ENCODE results near the gene NECAB3. TPM values are rescaled to one million over a fixed set of nuclear protein-coding genes. Genes with fewer than 3 reads are reported as not detected.
A peak's percentile ranks its signal among the peaks of the same experiment; 100 is the strongest.

Gene NECAB3
- total RNA-seq, 1 donor from 2014 or later, result 29.2 TPM

DNA sequence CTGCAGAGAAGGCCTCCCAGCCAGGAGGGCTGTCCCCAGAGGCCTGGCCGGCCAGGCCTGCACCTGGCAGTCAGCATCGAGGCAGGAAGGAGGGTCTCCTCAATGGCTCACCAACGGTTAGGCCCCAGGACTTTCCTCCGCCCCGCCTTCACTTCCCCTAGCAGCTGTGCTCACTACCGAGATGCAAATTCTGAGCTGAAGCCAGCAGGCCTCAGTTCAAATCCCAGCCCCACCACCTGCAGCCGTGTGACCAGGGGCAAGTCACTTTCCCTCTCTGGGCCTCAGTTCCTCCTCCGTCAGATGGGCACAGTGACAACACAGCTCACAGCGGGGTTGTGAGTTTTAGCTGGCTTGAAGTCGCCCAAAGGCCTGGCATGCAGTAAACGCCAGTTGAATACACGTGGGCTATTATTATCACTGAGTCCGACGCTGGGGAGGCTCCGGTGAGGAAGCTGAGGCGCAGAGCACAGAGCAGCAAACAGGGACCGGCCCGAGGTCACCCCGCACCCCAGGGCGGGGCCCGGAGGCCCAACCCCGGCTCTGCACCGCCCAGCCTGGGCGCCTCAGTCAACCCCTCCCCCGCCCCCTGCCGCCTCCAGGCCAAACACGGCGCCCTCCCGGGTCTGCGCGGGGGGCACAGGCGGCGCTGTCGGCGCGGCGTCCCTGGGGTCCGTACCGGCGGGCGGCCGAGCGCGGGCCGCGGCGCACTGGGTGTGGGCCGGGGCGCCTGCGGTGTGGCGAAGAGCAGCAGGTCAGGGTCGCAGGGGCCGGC is 11.3 kb upstream of the NECAB3 start:
- no peak for DNase-seq (ENCODE audit: extremely low spot score in 2 of 2)
- Histone ChIP-seq H3K4me1 (peaks cover 19% of the 10 kb centered on the region), H3K9me3 (no peaks in the 10 kb centered on the region), H3K4me3 (peak overlapping the region; percentile 35 to 59), H3K27me3 (no peaks in the 10 kb centered on the region), H3K27ac (peak overlapping the region; percentile 23), H3K36me3 (no peaks in the 10 kb centered on the region)
- intact Hi-C loops (cut with DNase I), result no loop called here
- TF ChIP-seq, protein P1, sequence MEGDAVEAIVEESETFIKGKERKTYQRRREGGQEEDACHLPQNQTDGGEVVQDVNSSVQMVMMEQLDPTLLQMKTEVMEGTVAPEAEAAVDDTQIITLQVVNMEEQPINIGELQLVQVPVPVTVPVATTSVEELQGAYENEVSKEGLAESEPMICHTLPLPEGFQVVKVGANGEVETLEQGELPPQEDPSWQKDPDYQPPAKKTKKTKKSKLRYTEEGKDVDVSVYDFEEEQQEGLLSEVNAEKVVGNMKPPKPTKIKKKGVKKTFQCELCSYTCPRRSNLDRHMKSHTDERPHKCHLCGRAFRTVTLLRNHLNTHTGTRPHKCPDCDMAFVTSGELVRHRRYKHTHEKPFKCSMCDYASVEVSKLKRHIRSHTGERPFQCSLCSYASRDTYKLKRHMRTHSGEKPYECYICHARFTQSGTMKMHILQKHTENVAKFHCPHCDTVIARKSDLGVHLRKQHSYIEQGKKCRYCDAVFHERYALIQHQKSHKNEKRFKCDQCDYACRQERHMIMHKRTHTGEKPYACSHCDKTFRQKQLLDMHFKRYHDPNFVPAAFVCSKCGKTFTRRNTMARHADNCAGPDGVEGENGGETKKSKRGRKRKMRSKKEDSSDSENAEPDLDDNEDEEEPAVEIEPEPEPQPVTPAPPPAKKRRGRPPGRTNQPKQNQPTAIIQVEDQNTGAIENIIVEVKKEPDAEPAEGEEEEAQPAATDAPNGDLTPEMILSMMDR (IDR thresholded peaks at IDR 0.05), result no peak
- no peak for TF ChIP-seq POLR2A (IDR thresholded peaks at IDR 0.05)
- TF ChIP-seq POLR2AphosphoS5 (IDR thresholded peaks at IDR 0.05; ENCODE audit: insufficient read depth in 1 of 2, low read depth in 1 of 2), result no peak

DNA sequence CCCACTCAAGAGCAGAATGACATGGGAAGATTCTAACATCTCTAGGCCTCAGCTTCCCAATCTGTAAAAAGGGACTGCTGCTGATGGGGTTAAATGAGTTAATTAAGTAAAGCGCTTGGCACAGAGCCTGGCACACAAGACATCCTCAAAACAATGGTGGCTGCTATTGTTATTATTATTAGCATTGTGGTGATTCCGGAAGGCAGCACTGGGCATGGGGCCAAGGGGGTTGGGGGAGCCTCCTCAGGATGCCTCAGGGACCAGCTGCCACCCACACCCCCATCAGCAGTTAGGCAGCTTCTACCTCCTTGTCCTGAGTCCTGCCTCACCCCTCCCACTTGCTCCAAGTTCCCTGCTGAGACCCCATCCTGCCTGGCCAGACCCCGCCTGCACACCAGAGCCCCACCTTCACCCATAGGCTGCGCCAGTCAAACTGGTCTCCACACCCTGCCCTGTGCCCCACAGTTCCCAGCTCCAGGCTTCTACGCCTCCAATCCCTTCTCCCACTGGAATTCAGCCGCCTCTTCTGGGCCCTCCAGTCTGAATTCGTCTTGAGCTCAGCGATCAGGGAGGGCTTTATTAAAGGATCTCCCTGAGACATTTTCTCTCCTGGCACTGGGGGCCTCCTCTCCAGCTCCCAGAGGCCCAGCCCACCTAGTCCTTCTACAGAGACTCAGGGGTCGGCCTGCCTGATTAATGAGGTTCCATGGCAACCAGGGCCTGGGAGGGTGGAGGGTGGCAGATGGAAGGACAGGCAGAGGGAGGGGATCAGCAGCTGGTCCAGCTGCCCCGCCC is 10.5 kb upstream of the NECAB3 start:
- no peak for TF ChIP-seq POLR2A (IDR thresholded peaks at IDR 0.05)
- TF ChIP-seq, protein P1 (IDR thresholded peaks at IDR 0.05), result no peak
- intact Hi-C loops (cut with DNase I), result no loop called here
- Histone ChIP-seq H3K36me3 (no peaks in the 10 kb centered on the region), H3K9me3 (no peaks in the 10 kb centered on the region), H3K27me3 (no peaks in the 10 kb centered on the region), H3K4me1 (peaks cover 19% of the 10 kb centered on the region), H3K27ac (peak overlapping the region; percentile 23), H3K4me3 (no peak overlapping the region)
- no peak for DNase-seq (ENCODE audit: extremely low spot score in 2 of 2)

DNA sequence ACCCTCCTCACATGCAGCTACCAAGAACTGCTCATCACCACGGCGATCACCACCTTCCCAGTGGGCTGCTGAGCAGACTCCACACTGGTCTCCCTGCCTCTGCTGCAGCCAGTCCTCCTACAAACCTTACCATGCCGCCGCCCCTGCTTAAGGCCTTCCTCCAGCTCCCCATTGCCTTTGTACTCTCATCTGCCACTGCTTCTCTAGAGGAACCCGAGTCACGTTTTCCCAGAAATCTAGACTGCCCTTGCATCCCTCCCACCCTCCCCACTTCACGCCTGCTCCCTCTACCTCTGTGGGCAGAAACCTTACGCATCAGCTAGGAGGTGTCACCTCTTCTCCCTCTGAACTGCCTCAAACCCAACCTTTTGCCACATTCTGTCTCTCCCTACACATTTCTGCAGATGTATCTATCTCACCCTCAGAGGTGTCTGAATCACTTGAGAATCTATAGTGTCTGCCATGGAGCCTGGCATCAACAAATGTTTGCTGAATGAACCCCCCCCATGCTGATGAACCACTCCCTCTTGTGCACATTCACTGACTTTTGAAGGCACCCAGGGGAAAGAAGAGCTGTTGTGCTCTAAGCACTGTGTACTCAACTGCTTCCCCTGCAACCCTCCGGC is 7.6 kb upstream of the NECAB3 start:
- Histone ChIP-seq H3K27me3 (no peaks in the 10 kb centered on the region), H3K27ac (no peak overlapping the region), H3K4me3 (no peak overlapping the region), H3K9me3 (no peaks in the 10 kb centered on the region), H3K36me3 (no peaks in the 10 kb centered on the region), H3K4me1 (peaks cover 20% of the 10 kb centered on the region)
- intact Hi-C loops (cut with DNase I), result no loop called here
- TF ChIP-seq POLR2A (IDR thresholded peaks at IDR 0.05) (no peak), POLR2AphosphoS5 (IDR thresholded peaks at IDR 0.05; ENCODE audit: insufficient read depth in 1 of 2, low read depth in 1 of 2) (no peak)
- TF ChIP-seq, protein P1 (IDR thresholded peaks at IDR 0.05), result no peak
- no peak for DNase-seq (ENCODE audit: extremely low spot score in 2 of 2)

DNA sequence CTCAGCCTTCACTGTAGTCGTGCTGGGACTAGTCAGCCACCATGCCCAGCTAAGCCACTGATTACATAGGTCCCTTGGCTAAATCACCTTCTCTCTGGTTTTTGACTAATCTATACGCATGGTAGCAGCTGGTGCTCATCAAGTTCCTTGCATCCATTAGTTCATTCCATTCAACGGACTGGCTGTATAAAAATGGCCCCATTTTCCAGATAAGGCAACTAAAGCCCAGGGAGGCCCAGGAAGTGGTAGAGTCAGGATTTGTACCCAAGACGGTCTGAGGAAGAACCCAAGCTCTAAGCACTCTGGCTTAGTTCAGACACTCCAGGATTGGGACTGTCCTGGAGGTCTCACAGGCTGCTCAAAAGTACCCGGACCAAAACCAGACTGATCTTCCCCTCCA is 7.1 kb upstream of the NECAB3 start:
- peaks cover 22% of the 10 kb centered on the region for H3K4me1 ChIP-seq
- no peaks in the 10 kb centered on the region for H3K9me3 ChIP-seq
- DNase-seq (ENCODE audit: extremely low spot score in 2 of 2), result no peak

More for the DNA sequence above, 7.1 kb upstream of the NECAB3 start:
- Histone ChIP-seq H3K4me3 (no peak overlapping the region), H3K36me3 (no peaks in the 10 kb centered on the region), H3K27ac (no peak overlapping the region), H3K27me3 (no peaks in the 10 kb centered on the region)
- intact Hi-C loops (cut with DNase I), result no loop called here
- TF ChIP-seq, protein P1 (IDR thresholded peaks at IDR 0.05), result no peak
- TF ChIP-seq POLR2AphosphoS5 (IDR thresholded peaks at IDR 0.05; ENCODE audit: insufficient read depth in 1 of 2, low read depth in 1 of 2) (no peak), POLR2A (IDR thresholded peaks at IDR 0.05) (no peak)

Data from vagina (tissue), 2 donors.